HEK293T (cell line): ENCODE data around the gene GTF3C6.
A peak's percentile ranks its signal among the peaks of the same experiment; 100 is the strongest.

Experiments used
- CTCF ChIA-PET: fragments of 350-600 bp; formaldehyde crosslinking; extraction: SDS; loops from one replicate; lab custom pipeline; 2021; ENCODE audit warnings: antibody characterized with exemption, inconsistent platforms; lab: Yijun Ruan, JAX
- POLR2A ChIA-PET: fragments of 350-600 bp; formaldehyde crosslinking; extraction: SDS; loops from one replicate; lab custom pipeline; 2020; ENCODE audit warnings: antibody characterized with exemption, inconsistent platforms; lab: Yijun Ruan, JAX
- DNase-seq: peaks from one replicate; pipeline ENCODE4 v3.0.0; 2012; ENCODE audit warnings: mixed read lengths; ENCODE audit errors: extremely low spot score
- ARNT ChIP-seq: fragments of 450-650 bp; IDR thresholded peaks from 2 replicates; pipeline ENCODE4 v1.6.1; 2017; ENCODE audit warnings: mild to moderate bottlenecking
- BHLHE40 ChIP-seq: fragments of 450-650 bp; IDR thresholded peaks from 2 replicates; pipeline ENCODE4 v1.6.1; 2016; ENCODE audit warnings: mild to moderate bottlenecking, moderate library complexity, borderline replicate concordance
- CTBP1 ChIP-seq: fragments of 450-650 bp; IDR thresholded peaks from 2 replicates; pipeline ENCODE4 v1.6.1; 2016; ENCODE audit warnings: borderline replicate concordance
- ELF4 ChIP-seq: fragments of 450-650 bp; IDR thresholded peaks from 2 replicates; pipeline ENCODE4 v1.6.1; 2017; ENCODE audit warnings: antibody characterized with exemption
- FOXA1 ChIP-seq: fragments of 450-650 bp; IDR thresholded peaks from 2 replicates; pipeline ENCODE4 v1.6.1; 2016; ENCODE audit warnings: mild to moderate bottlenecking
- FOXK2 ChIP-seq: fragments of 450-650 bp; IDR thresholded peaks from 2 replicates; pipeline ENCODE4 v1.6.1; 2016; ENCODE audit warnings: mild to moderate bottlenecking
- FOXM1 ChIP-seq: fragments of 450-650 bp; IDR thresholded peaks from 2 replicates; pipeline ENCODE4 v1.6.1; 2017; ENCODE audit warnings: mild to moderate bottlenecking, borderline replicate concordance
- HDGF ChIP-seq: fragments of 450-650 bp; IDR thresholded peaks from 2 replicates; pipeline ENCODE4 v1.6.1; 2017; ENCODE audit warnings: antibody characterized with exemption, borderline replicate concordance
- L3MBTL2 ChIP-seq: fragments of 450-650 bp; conservative IDR thresholded peaks from 2 replicates; pipeline ENCODE4 v1.6.1; 2016; ENCODE audit warnings: mild to moderate bottlenecking
- LEF1 ChIP-seq: fragments of 450-650 bp; IDR thresholded peaks from 2 replicates; pipeline ENCODE4 v1.6.1; 2017; ENCODE audit warnings: mild to moderate bottlenecking, borderline replicate concordance
- NFRKB ChIP-seq: fragments of 450-650 bp; IDR thresholded peaks from 2 replicates; pipeline ENCODE4 v1.6.1; 2016; ENCODE audit warnings: mild to moderate bottlenecking, moderate library complexity
- SP1 ChIP-seq: fragments of 450-650 bp; IDR thresholded peaks from 2 replicates; pipeline ENCODE4 v1.6.1; 2017
- SUZ12 ChIP-seq: fragments of 450-650 bp; IDR thresholded peaks from 2 replicates; pipeline ENCODE4 v1.6.1; 2016; ENCODE audit warnings: mild to moderate bottlenecking
- TARDBP ChIP-seq: fragments of 450-650 bp; IDR thresholded peaks from 2 replicates; pipeline ENCODE4 v1.6.1; 2016
- ZNF384 ChIP-seq: fragments of 450-650 bp; IDR thresholded peaks from 2 replicates; pipeline ENCODE4 v1.6.1; 2016
- TF ChIP-seq, protein P1 (sequence below): fragments of 450-650 bp; IDR thresholded peaks from 2 replicates; pipeline ENCODE4 v1.6.1; 2016

Gene GTF3C6

DNA sequence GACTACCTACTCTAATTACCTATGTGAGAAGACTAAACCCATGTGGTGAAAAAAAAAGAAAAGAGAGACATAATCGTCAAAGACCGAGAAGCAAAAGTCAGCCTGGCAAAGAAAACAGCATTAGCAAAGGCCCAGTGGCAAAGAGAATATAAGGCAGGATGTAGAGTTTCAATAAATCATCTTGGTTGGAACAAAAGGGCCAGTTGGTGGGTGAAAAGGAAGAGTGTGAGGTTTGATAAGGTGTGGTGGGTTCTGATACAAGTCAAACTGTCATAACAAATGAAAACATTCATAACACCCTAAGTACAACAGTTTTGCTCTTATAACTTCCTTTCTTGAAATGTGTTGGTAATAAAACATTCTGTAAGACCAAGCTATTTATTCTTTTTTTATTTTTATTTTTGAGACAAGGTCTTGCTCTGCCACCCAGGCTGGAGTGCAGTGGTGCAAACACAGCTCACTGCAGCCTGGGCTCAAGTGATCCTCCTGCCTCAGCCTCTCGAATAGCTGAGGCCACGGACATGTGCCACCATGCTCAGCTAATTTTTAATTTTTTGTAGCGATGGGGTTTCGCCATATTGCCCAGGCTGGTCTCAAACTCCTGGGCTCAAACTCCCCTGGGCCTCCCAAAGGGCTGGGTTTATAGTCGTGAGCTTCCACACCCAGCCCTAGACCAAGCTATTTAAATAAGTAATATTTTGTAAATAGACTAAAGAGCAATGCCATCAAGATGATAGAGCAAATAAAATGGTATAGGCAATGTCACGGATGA is 18.9 kb upstream of the GTF3C6 start:
- ChIA-PET POLR2A (no interaction called here), CTCF (interaction anchor here (0.7 kb wide), 1 partner anchor 258 kb away, joined by 6 read pairs; no protein-coding TSS in a partner anchor)
- TF ChIP-seq ZNF384 (no peak), SP1 (no peak), NFRKB (no peak), CTBP1 (no peak), FOXA1 (no peak), FOXM1 (no peak), L3MBTL2 (no peak), FOXK2 (no peak), HDGF (no peak), ELF4 (no peak), BHLHE40 (no peak), ARNT (no peak), TARDBP (no peak), LEF1 (no peak), SUZ12 (no peak)
- TF ChIP-seq, protein P1, sequence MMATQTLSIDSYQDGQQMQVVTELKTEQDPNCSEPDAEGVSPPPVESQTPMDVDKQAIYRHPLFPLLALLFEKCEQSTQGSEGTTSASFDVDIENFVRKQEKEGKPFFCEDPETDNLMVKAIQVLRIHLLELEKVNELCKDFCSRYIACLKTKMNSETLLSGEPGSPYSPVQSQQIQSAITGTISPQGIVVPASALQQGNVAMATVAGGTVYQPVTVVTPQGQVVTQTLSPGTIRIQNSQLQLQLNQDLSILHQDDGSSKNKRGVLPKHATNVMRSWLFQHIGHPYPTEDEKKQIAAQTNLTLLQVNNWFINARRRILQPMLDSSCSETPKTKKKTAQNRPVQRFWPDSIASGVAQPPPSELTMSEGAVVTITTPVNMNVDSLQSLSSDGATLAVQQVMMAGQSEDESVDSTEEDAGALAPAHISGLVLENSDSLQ, result no peak
- no peak for DNase-seq

DNA sequence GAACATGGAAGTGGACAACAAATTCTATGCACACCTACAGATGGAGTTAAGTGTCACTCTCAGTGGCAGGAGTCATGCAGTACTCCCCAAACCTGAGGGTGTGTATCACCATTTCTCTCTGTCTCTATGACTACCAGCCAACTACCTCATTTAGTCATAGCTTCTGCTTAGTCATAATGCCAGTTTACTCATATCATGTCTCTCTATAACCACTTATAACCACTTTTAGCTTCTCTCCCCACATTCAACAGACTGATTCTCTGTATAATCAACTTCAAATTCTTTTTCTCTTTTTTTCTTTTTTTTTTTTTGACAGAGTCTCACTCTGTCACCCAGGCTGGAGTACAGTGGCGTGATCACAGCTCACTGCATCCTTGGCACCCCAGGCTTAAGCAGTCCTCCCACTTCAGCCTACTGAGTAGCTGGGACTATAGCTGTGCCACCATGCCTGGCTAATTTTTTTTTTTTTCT is 13.8 kb upstream of the GTF3C6 start:
- no peak for DNase-seq
- ChIA-PET CTCF (no interaction called here), POLR2A (interaction anchor here (1.5 to 1.8 kb wide), 2 partner anchors 14 to 69 kb away, joined by 5 to 7 read pairs; partner anchors contain the start of gene GTF3C6)
- TF ChIP-seq LEF1, result no peak
- TF ChIP-seq, protein P1, result no peak
- no peak for TF ChIP-seq ELF4
- TF ChIP-seq CTBP1, result no peak
- TF ChIP-seq SUZ12, result no peak
- TF ChIP-seq HDGF, result no peak
- TF ChIP-seq ARNT, result no peak
- TF ChIP-seq SP1, result no peak
- TF ChIP-seq NFRKB, result no peak
- no peak for TF ChIP-seq L3MBTL2

DNA sequence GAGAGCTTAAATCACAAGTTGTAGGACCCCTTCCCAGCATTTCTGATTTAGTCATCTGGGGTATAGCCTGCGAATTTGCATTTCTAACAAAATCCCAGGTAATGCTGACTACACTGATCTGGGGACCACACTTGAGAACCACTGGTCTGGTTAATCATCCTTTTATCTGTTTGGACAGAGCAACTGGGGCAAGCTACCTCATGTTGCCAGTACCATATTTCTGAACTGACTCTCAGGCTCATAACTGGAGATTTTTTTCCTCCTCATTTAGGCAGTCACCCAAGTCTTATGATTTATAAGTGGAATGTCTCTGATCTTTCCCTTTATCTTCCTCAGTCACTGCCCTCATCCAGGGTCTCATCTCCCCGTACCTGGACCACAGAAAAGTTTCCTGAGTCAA is 12.0 kb upstream of the GTF3C6 start:
- CTCF ChIA-PET, result interaction anchor here (0.5 to 0.6 kb wide), 3 partner anchors 43 to 311 kb away, joined by 3 to 5 read pairs (median 4); no protein-coding TSS in a partner anchor
- POLR2A ChIA-PET, result interaction anchor here (1.1 to 2.4 kb wide), 3 partner anchors 11 to 131 kb away, joined by 3 to 12 read pairs (median 5); partner anchors contain the start of genes AMD1, CDK19 and GTF3C6
- DNase-seq, result no peak
- TF ChIP-seq TARDBP, result no peak
- no peak for TF ChIP-seq SUZ12
- TF ChIP-seq FOXM1, result no peak
- TF ChIP-seq, protein P1, result no peak
- no peak for TF ChIP-seq FOXA1
- TF ChIP-seq L3MBTL2, result no peak
- no peak for TF ChIP-seq ARNT
- no peak for TF ChIP-seq ZNF384
- no peak for TF ChIP-seq FOXK2
- no peak for TF ChIP-seq HDGF

DNA sequence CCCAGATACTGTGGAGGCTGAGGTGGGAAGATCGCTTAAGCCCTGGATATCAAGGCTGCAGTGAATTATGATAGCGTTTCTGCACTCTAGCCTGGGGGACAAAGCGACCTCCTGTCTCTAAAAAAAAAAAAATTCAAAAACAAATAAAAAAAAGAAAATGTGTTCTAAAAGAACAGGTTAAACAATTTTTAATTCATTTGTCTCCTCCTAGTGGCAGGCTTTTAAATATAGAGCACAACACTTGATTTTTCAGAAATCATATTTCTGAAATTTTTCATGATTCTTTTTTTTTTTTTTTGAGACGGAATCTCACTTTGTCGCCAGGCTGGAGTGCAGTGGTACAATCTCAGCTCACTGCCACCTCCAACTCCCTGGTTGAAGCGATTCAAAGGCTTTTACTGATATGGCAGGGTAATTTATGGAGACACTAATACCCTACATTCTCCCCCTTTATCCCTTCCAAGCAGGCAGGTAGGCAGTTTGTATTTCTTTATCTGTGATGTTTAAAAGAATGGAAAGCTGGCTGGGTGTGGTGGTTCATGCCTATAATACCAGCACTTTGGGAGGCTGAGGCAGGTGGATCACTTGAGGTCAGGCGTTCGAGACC is 8.7 kb upstream of the GTF3C6 start:
- DNase-seq, result no peak
- peak; percentile 88 for TF ChIP-seq ZNF384
- TF ChIP-seq HDGF, result no peak
- TF ChIP-seq FOXA1, result no peak
- TF ChIP-seq LEF1, result no peak
- no peak for TF ChIP-seq CTBP1
- no peak for TF ChIP-seq FOXM1
- no peak for TF ChIP-seq FOXK2
- POLR2A ChIA-PET, result interaction anchor here (2.2 kb wide), 1 partner anchor 8 kb away, joined by 6 read pairs; the partner anchor contains the start of gene GTF3C6
- CTCF ChIA-PET, result interaction anchor here (0.7 to 1.4 kb wide), 3 partner anchors 71 to 283 kb away, joined by 3 to 5 read pairs (median 3); no protein-coding TSS in a partner anchor

DNA sequence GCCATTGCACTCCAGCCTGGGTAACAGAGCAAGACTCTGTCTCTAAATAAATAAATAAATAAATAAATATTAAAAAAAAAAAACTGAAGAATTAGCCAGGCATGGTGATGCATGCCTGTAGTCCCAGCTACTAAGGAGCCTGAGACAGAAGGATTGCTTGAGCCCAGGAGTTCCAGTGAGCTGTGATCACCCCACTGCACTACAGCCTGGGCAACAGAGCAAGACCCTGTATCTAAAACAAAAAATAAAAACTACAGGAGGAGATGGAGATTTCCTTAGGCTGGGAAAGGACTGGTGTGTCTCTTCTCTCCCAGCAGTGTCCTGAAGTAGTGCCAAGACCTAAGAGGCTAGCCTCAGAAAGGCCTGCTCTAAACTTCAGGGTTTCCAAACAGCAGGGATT is 8.1 kb upstream of the GTF3C6 start:
- TF ChIP-seq BHLHE40, result no peak
- TF ChIP-seq TARDBP, result no peak
- TF ChIP-seq ARNT, result no peak
- TF ChIP-seq FOXK2, result no peak
- ChIA-PET CTCF (interaction anchor here (0.7 to 1.4 kb wide), 2 partner anchors 72 to 283 kb away, joined by 3 to 5 read pairs; no protein-coding TSS in a partner anchor), POLR2A (interaction anchor here (1.3 to 2.2 kb wide), 2 partner anchors 8 to 268 kb away, joined by 5 to 6 read pairs; partner anchors contain the start of gene GTF3C6)
- DNase-seq, result no peak

DNA sequence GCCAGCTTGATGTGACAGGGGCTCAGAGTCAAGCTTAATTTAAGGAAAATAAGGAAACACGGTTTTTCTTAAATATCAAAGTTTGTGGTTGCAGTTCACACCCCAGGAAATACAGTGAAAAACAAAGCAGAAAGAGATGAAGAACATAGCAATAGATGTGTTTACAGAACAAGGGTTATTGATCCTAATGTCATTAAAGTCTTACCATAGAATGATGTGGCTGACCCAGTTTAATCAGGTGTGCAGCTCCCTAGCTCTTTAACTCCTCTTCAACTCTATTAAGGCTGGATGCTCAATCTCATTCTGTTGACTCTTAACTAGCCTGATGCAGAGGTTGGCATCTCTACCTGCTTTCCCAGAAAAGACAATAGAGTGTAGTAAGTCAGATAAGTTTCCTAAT is 7.5 kb upstream of the GTF3C6 start:
- CTCF ChIA-PET, result interaction anchor here (1.4 kb wide), 1 partner anchor 72 kb away, joined by 5 read pairs; no protein-coding TSS in a partner anchor
- TF ChIP-seq CTBP1 (no peak), TARDBP (no peak), SP1 (no peak), SUZ12 (no peak), ELF4 (no peak), L3MBTL2 (no peak), ZNF384 (no peak), LEF1 (no peak), NFRKB (no peak), FOXK2 (no peak)
- TF ChIP-seq, protein P1, result no peak
- POLR2A ChIA-PET, result interaction anchor here (1.3 to 2.2 kb wide), 2 partner anchors 7 to 269 kb away, joined by 5 to 6 read pairs; partner anchors contain the start of gene GTF3C6
- DNase-seq, result no peak
